Measurements from ENCODE around the gene CACNA2D1.
"Not testable (repeated sequence)": the region's sequence is repeated elsewhere in the genome, so short reads cannot be mapped to it uniquely, and the experiment has no call there.

CACNA2D1 gene

DNA sequence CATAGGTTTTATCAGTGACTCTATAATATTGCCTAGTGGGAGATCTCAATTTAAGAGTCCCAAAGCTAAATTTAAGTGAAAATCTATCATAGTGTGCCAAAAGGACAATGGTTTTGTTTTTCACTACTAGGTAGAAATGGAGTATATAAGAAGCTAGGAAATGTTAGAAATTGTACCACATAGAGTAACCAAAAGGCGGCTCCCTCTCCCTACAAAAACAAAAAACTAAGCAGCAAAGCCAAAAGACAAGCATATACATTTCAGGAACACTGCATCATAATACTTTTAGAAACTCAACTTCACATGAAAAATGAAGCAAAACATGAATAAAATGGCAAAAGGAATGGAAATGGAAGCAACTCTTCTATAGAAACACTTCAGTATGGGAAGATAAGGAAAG is 271.6 kb downstream of the CACNA2D1 start:
- DNase-seq (ENCODE audit: low read depth in 3 of 3): no peak

DNA sequence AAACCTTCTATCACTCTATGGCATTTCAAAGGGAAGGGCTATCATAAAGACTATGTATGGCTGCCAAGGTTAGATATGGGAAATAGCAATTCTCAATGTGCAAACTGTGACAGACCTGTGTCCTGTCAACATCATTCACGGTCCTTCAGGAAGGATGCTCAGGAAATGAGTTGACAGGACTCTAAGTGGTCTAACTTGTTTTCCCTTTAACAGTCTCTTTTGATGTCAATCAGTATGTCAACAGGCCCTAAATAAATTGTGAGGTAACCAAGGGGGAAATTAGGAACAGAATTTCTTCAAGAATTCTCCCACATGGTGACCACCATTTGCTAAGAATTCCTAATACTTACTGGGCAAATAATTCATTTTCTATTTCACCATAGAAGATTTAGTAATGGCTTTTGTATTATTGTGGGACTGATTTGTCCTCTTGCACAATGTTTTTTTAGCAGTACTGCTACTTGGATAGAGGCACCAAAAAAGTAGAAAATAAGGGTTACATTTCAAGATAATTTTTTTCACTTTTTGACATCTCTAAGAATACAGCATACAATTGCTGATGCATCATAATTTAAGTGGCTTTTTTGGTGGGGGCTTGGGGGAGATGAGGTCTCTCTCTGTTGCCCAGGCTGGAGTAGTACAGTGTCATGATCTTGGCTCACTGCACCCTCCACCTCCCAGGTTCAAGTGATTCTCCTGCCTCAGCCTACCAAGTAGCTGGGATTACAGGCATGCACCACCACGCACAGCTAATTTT is 275.8 kb downstream of the CACNA2D1 start:
- no peak for DNase-seq (ENCODE audit: low read depth in 3 of 3)

DNA sequence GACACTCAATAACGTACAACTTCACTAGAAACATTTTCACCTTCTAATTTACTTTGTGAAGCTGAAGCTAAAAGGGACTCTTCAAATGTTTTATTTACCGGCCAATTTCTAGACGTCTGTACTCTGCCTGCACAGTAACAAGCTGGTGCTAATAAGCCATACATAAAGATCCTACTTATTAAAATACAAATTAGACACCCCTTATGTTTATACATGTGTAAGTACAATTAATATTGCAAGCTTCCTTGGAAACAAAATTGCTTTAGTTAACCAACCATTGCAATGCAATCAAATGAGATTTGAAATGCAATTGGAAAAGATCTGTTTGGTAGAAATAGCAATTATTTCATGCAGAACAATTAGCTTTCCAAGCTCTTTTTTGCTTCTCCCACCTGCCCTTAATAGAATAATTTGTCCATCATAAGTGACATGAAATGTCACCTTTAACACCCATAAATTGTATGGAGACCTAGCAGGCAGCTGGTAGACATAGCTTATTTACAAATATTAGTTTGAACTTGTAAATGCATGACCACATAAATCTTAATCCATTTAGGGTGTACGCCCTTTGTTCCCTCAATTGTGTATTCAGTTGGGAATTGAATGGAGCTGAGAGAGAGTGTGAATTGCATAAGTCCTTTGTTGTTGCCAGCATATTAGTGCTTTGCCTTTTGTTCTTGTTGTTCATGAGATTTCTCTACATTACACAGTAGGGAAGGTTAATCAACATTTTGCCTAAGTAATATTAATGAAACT is 277.1 kb downstream of the CACNA2D1 start:
- no peak for DNase-seq (ENCODE audit: low read depth in 3 of 3)

DNA sequence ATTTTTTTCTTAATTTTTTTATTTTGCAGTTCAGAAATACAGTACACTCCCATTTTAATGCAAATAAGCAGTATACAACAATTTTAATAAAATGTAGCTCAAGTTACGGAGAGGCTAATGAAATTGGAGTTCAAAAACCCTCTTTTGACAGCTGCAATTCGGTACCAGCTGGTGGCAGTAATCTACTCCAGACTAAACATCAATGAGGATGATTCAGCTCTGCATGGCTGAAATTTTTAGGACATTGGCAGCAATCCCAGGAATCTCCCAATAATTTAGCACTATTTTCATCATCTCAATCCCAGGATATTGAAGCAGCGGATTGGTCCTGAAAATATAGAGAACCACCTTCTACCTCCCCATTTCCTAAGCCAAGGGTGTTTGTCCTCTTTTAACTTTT is 278.8 kb downstream of the CACNA2D1 start:
- DNase-seq (ENCODE audit: low read depth in 3 of 3): no peak

DNA sequence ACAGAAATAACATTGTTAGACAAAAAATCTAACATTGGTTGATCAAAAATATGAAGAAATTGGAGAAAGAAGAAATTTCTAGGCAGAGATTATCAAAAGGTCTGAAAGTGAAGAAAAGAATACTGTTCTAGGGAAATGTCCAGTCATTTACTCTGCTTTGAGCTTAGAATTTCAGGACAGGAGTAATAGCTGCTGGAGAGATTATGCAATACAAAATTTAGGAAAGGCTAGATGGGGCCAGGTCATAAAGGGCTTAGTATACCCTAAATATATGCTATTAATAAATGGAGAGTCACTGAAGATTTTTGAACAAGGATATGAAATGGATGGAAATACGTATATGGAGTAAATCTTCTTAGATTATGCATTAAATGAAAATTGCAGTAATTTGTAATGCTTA is 279.2 kb downstream of the CACNA2D1 start:
- DNase-seq (ENCODE audit: low read depth in 3 of 3): no peak

DNA sequence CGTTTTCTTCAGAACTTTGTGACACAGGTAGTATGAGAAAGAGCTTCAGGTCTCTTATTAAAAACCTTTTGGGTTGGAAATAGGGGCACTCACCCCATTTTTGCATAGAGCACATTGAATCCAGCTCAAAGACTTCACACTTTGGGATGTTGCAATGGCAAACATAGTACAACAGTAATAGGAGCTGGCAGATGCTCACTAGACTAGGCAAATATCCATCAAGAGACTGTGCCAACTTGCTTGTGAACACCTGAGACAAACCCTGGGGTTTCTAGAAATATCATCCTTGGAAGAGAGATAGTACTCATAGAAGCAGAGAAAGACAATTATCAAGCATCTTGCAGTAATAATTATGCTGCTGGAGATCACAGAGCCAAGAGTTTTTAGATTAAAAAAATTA is 280.0 kb downstream of the CACNA2D1 start:
- DNase-seq (ENCODE audit: low read depth in 3 of 3): no peak

DNA sequence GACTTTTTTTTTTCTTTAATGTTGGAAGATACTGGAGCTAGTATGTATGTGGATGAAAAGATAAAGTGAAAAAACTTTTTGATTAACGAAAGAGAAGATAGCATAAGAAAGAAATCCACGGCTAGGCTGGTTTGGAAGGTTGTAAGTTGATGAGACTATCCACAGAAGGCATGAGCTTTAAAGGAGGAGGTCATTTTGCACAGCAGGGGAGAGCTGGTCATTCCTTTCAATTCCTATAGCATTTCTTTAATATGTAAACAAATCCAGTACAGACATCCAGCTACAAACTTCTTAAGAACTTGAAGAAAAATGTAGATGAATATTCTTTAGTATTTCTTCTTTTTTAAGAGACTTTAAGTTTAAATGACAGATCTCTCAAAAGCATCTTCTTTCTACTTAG is 281.3 kb downstream of the CACNA2D1 start:
- no peak for DNase-seq (ENCODE audit: low read depth in 3 of 3)

DNA sequence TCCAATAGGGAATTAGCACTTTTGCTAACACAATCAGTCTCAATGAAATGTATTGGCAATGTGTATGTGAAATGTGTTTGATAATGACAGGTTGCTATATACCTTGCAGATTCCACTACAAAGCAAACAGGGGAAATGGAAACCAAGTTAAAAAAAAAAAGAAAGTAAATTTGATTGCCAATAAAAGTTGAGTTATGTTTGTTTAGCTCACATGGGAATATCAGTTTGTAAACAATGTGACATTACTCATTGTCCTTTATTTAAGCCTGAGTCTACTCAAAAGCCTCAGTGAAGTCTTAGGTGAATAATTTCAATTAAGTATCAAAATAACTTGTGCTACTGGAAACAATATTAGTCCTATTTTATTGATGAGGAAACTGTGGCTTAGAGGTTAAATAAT is 285.2 kb downstream of the CACNA2D1 start:
- no peak for DNase-seq (ENCODE audit: low read depth in 3 of 3)

DNA sequence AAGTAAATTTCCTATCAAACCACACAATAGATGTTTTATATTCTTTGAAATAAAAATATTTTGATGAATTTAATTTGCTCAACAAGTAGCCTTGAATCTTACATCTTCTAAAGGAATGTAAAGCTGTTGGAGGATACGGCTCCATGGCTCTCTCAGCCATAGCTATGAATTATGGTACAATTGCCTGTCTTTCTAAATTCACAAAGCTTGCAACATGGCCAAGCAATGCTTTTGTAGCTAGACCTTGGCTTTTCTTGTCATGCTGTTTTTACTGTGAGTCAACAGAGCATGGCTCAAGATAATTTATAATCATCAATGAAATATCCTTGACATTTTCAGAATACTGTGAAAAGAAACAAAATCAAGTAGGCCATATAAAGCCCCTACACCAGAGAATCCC is 286.7 kb downstream of the CACNA2D1 start:
- DNase-seq (ENCODE audit: low read depth in 3 of 3): no peak

DNA sequence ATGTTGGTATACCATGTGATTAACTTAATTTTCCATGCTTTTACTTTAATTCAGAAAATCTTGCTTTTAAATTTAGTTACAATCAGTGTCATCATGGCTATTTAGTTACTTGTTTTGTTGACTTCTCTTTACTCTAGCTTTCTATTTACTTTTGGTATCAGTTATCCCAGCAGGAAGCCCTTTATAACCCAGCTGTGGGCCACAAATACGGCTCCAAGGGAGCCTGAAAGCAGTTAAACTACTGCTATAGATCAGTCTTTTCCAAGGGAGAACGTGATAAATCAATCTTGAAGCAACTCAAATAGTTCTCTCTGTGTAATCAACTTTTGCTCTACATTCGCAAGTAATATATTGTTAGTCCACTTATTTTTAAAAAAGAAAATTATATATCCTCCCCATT is 287.4 kb downstream of the CACNA2D1 start:
- no peak for DNase-seq (ENCODE audit: low read depth in 3 of 3)

DNA sequence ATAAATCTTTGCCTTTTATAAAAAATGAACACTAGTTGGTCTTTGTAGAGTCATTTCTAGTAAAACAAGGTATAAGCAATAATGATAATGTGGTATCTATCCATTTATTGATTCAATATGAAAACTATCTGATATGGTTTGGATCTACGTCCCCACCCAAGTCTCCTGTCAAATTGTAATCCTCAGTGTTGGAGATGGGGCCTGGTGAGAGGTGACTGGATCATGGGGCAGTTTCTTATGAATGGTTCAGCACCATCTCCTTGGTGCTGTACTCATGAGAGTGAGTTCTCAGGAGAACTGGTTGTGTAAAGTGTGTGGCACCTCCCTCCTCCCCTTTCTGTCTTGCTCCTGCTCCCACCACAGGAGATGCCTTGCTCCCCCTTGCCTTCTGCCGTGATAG is 288.8 kb downstream of the CACNA2D1 start:
- no peak for DNase-seq (ENCODE audit: low read depth in 3 of 3)

DNA sequence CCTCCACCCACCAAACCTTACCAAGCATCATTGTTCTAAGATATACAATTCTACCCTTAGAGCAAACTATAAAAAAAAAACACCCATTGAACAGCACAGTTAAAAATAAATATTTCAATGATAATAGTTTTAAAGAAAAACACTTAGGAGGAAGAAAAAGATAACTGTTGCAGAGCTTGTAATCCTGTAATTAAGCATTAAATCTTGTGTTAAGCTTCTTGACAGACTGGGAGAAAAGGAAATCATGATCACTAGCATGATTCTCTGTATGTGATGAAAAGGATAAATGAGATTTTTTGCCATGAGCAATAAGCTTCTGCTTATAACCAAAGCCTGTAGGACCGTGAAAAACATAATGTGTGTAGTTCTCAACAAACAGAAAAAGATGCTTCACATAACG is 289.8 kb downstream of the CACNA2D1 start:
- DNase-seq (ENCODE audit: low read depth in 3 of 3): no peak

DNA sequence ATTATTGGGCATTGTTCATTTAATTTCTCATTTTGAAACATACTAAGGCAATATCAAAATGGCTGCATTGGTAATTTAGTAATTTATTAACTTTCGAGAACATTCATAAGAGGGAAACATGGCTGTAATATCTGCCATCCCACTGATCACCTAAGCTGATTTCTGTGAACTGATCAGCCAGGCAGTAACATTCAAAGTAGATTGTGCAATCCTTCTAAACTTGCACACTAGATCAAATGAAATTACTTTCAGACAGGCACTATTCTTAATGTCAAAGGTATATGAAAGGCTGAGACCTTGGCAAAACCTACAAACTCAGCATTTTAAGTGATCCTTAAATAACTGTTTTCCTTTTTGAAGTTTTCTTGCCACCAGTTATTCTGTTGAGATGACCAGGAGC is 290.7 kb downstream of the CACNA2D1 start:
- DNase-seq (ENCODE audit: low read depth in 3 of 3): no peak

DNA sequence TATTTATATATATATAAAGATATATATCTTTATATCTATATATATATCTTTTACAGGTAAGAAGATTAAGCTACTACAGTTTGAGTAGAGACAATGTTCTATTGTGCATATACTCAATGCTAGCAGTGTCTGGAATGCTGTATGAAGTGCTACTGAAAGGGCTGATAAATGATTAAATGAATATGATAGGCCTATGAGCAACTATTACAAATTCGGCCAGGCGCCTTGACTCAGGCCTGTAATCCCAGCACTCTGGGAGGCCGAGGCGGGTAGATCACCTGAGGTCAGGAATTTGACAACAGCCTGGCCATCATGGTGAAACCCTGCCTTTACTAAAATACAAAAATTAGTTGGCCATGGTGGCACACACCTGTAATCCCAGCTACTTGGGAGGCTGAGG is 297.1 kb downstream of the CACNA2D1 start:
- no peak for DNase-seq (ENCODE audit: low read depth in 3 of 3)

DNA sequence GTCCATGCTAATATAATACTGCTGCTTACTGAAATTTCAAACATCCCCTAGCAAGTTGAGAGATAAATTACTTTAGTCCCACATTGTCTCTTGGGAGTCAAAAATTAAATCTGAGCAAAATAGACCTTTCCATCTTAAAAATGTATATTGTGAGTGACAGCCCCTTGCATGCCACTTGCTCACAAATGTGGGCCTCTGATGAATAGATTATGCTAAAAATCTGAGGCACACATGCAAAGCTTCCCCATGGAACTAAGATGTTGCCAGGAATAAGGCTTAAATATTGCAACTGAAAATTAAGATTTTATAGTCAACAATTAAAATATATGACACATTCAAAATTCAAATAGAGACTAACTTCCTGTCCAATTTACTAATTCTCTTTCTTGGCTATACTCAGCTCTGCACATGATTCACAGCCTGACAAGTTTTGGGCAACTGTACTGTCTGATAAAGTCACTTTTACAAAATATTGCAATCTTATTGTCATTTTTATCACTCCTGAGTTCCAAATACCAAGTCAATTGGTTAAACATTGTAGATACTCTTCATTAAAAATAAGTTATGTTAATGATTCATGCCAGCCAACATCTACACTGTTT is 301.2 kb downstream of the CACNA2D1 start:
- no peak for DNase-seq (ENCODE audit: low read depth in 3 of 3)

DNA sequence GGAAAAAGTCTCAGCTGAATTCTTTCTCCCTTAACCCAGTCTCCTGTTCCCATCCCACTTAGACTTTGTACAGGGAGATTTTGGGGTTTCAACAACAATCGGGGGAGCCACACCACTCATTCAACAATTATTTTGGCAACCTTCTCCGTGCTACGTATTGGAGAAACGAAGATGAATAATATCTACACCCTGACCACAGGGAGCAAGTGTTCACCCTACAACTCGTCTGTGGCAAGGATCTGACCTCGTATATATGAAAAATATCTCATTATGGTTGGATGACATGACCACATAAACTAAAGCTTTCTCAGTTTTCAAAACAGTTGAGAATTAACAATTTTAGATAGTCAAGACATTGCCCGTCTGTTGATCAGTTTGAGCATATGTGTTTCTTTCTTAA is 302.1 kb downstream of the CACNA2D1 start:
- DNase-seq (ENCODE audit: low read depth in 3 of 3): no peak

DNA sequence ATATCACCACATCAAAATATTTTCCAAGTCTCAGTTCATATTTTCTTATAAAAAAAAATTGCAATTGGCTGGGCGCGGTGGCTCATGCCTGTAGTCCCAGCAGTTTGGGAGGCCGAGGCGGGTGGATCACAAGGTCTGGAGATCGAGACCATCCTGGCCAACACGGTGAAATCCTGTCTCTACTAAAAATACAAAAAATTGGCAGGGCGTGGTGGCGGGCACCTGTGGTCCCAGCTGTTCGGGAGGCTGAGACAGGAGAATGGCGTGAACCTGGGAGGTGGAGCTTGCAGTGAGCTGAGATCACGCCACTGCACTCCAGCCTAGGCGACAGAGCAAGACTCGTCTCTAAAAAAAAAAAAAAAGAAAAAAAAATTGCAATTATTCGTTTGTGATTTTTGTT is 303.0 kb downstream of the CACNA2D1 start:
- not testable (repeated sequence) for DNase-seq (ENCODE audit: low read depth in 3 of 3)

DNA sequence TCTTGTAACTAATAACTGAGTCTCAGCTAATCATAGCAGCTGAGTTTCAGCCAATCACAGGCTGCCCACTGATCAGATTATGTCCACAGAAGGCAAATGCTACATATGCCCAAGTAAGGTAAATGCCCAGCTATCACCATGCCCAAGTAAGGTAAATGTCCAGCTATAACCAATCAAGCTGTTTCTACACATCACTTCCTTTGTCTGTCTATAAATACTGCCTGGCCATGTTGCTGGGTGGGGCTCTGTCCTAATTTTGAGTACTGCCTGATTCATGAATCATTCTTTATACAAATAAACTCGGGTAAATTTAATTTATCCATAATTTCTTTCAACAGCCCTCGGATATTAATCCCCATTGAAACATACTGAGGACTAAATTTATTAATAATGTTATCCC is 312.4 kb downstream of the CACNA2D1 start:
- no peak for DNase-seq (ENCODE audit: low read depth in 3 of 3)

DNA sequence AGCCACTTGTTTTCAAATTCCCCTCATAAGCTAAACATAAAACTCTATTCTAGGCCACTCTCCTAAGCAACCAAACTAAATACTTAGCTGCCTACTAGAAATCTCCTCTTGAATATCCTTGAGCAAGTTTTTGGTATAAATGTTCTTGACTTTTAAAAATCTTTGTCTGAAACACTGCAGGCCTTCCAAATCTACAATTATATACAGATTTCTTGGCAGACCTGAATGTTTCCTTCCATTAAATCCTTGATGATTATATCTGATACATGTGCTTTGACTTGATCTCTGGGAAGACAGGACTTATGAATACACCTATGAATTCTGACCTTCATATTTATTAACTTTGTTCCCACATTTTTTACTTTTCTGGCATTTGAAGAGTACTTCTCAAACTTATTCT is 314.5 kb downstream of the CACNA2D1 start:
- no peak for DNase-seq (ENCODE audit: low read depth in 3 of 3)

DNA sequence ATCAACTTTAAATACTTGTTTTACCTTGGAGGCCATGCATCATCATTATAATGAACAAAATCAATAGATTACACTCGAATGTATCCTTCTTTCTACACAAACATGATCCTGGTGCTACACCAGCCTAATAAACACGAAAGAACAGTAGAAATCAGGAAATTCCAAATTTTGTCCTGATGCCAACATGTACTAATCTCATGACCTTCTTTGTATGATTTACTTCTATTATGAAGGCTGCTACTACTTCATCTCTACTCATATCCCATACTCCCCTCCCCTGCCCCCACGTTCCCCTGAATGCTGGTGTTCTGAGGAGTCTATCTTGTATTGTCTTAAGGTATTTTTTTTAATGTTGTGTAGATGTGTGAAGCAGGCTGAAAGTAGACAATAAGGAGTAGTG is 315.0 kb downstream of the CACNA2D1 start:
- no peak for DNase-seq (ENCODE audit: low read depth in 3 of 3)

DNA sequence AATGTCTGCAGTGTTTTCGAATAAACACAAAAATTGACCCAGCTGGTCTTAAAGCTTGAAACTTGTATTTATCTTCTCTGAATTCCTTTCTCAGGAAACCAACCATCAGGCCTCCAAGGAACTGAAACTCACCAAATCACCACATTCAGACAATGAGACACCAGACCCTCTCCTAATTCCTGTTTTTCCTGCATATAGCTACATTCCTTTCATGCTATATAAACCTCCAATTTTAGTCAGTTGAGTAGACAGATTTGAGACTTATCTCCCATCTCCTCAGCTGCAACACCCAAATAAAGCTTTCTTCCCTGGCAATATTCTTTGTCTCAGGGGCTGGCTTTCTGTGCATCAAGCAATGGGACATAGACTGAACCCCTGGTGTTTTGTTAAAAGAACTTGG is 317.0 kb downstream of the CACNA2D1 start:
- no peak for DNase-seq (ENCODE audit: low read depth in 3 of 3)

DNA sequence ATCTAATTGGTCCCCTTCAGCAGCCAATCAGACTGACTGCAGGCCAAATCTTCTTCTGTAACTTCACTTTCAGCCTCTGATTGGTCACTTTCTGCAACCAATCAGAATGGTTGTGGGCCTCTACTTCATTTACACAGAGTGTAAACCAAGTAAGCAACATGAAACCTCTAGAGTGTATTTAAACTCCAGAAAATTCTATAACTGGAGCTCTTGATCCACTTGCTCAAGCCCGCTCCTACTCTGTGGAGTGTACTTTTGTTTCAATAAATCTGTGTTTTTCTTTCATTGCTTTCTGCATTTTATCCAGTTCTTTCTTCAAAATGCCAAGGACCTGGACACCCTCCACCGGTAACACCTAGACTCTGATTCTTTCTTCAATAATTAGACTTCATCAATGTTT is 319.1 kb downstream of the CACNA2D1 start:
- no peak for DNase-seq (ENCODE audit: low read depth in 3 of 3)

DNA sequence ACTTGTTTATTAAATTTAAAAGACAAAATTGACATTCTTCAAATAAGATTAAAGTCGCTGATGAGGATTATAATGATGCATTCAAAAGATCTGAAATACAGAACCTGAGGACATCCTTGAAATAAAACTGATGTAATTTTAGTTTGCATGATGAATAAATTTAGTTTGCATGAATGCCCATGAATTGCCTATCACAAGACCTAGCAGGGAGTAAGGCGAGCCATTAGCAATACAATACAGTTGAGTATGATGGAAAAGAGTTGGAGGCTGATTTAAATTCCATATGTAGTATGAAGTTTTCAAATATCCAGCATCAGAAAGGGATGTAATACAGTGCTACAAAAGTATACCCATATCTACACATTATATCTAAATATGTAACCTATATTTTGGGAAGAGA is 321.3 kb downstream of the CACNA2D1 start:
- no peak for DNase-seq (ENCODE audit: low read depth in 3 of 3)

All from stimulated activated CD4-positive, alpha-beta T cell treated with anti-CD3 and anti-CD28 coated beads, TNF-alpha, amount 100 ng/mL, for 24 hours (primary cell).